PC-9 (cell line): ENCODE results near the gene LIMA1. TPM values are rescaled to one million over a fixed set of nuclear protein-coding genes. Genes with fewer than 3 reads are reported as not detected.

ENCODE experiments used
- BruUV-seq: library from RNA; stranded (reverse); fragments of 400-500 nt; replicated peaks from 2 replicates; lab custom pipeline; 2021; lab: Mats Ljungman, UMichigan
- CTCF ChIA-PET: fragments of 300-600 bp; sonication (Branson Sonifier 250); formaldehyde crosslinking; loops from one replicate; lab custom pipeline; 2022; ENCODE audit warnings: antibody characterized with exemption; lab: Charles Lee
- POLR2A ChIA-PET: fragments of 300-600 bp; sonication (Branson Sonifier 250); formaldehyde crosslinking; loops from one replicate; lab custom pipeline; 2022; ENCODE audit warnings: antibody characterized with exemption; ENCODE audit not compliant: unreplicated experiment; lab: Charles Lee
- DNase-seq, 2 experiments: peaks; one replicate each; pipeline versions ENCODE4 v3.0.0 to v3.0.0-alpha.2; 2015 to 2022; ENCODE audit warnings: mixed read lengths in 1 of 2
- H2AFZ ChIP-seq: fragments of 200-600 bp; sonication (generic); 2 replicates; pipeline ENCODE4 v1.8.1; 2017; ENCODE audit warnings: antibody characterized with exemption
- H3F3A ChIP-seq: fragments of 200-600 bp; sonication (generic); 2 replicates; pipeline ENCODE4 v1.8.1; 2017; ENCODE audit warnings: antibody characterized with exemption, mild to moderate bottlenecking, low read depth; ENCODE audit not compliant: insufficient read depth
- H3K27ac ChIP-seq: fragments of 200-600 bp; sonication (generic); 2 replicates; pipeline ENCODE4 v1.6.1; 2016; ENCODE audit warnings: mixed run types
- H3K27me3 ChIP-seq: fragments of 200-600 bp; sonication (generic); 2 replicates; pipeline ENCODE4 v1.6.1; 2016; ENCODE audit warnings: low read depth, mixed run types; ENCODE audit not compliant: insufficient read depth
- H3K36me3 ChIP-seq: fragments of 200-600 bp; sonication (generic); 2 replicates; pipeline ENCODE4 v1.6.1; 2016; ENCODE audit warnings: low read depth, mixed run types
- H3K4me1 ChIP-seq: fragments of 200-600 bp; sonication (generic); replicated peaks from 2 replicates; pipeline ENCODE4 v1.6.1; 2016; ENCODE audit warnings: mixed run types; ENCODE audit not compliant: insufficient read depth
- H3K4me2 ChIP-seq: fragments of 200-600 bp; sonication (generic); 2 replicates; pipeline ENCODE4 v1.6.1; 2017; ENCODE audit warnings: mixed run types
- H3K4me3 ChIP-seq: fragments of 200-600 bp; sonication (generic); 2 replicates; pipeline ENCODE4 v1.6.1; 2016; ENCODE audit warnings: mixed run types
- H3K79me2 ChIP-seq: fragments of 200-600 bp; sonication (generic); 2 replicates; pipeline ENCODE4 v1.6.1; 2017; ENCODE audit warnings: low read depth, mixed run types
- H3K9me2 ChIP-seq: fragments of 200-600 bp; sonication (generic); 2 replicates; pipeline ENCODE4 v1.8.1; 2017; ENCODE audit warnings: mild to moderate bottlenecking; ENCODE audit not compliant: insufficient read depth
- H3K9me3 ChIP-seq: fragments of 200-600 bp; sonication (generic); 2 replicates; pipeline ENCODE4 v1.8.1; 2016; ENCODE audit warnings: low read depth; ENCODE audit not compliant: insufficient read depth
- H4K20me1 ChIP-seq: fragments of 200-600 bp; sonication (generic); 2 replicates; pipeline ENCODE4 v1.8.1; 2017; ENCODE audit not compliant: insufficient read depth
- EZH2 ChIP-seq: fragments of 200-600 bp; sonication (generic); IDR thresholded peaks from 2 replicates; pipeline ENCODE4 v1.8.0; 2017; ENCODE audit warnings: antibody characterized with exemption, low read depth
- intact Hi-C: fragments of 100-400 bp; cut with micrococcal nuclease; formaldehyde crosslinking; loops from one replicate; pipeline ENCODE4 v1.10.0; 2022; ENCODE audit not compliant: unreplicated experiment
- total RNA-seq: library from RNA; stranded (reverse); gene quantifications from 2 replicates; pipeline ENCODE4 v1.2.3, GENCODE V29; 2021
- TF ChIP-seq, protein P1 (sequence below): fragments of 200-600 bp; sonication (generic); conservative IDR thresholded peaks from 2 replicates; pipeline ENCODE4 v1.6.1; 2017; ENCODE audit warnings: mixed run types, antibody characterized with exemption, mild to moderate bottlenecking, moderate library complexity

LIMA1 gene
- total RNA-seq, 1 experiment from 2014 or later: 98.6 TPM

DNA sequence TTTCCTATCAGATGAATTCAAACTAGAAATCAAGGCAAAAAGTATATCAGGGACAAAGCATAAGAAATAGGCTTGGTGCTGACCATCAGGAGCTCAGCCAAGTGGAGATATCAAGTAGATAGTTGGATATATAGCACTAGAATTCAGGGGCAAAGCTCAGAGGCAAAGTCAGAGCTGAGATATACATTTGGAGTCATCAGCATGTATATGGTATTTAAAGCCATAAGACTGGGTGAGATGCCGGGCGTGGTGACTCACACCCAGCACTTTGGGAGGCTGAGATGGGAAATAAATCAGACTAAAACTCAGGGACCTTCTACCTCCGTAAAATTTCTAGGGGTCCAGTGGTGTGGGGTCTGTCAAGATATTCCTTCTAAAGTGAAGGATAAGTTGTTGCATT, 38.9 kb upstream of the LIMA1 start:
- Histone ChIP-seq H3K27ac (no peak overlapping the region), H3K27me3 (no peaks in the 10 kb centered on the region), H3K36me3 (no peaks in the 10 kb centered on the region), H3K4me2 (no peak overlapping the region), H3K4me3 (no peak overlapping the region), H4K20me1 (no peaks in the 10 kb centered on the region), H3K4me1 (peaks cover 23% of the 10 kb centered on the region), H3F3A (peaks cover 19% of the 10 kb centered on the region; the same call in 1 of the 2 replicates), H3K79me2 (no peaks in the 10 kb centered on the region), H3K9me2 (no peaks in the 10 kb centered on the region), H3K9me3 (no peaks in the 10 kb centered on the region), H2AFZ (no peak overlapping the region)
- BruUV-seq: no TSS peak
- no peak for DNase-seq
- ChIA-PET CTCF (interaction anchor here (0.7 kb wide), 1 partner anchor 67 kb away, joined by 3 read pairs; no protein-coding TSS in a partner anchor), POLR2A (interaction anchor here (0.5 kb wide), 1 partner anchor 17 kb away, joined by 14 read pairs; no protein-coding TSS in a partner anchor)
- intact Hi-C loops: no loop called here
- TF ChIP-seq, protein P1, sequence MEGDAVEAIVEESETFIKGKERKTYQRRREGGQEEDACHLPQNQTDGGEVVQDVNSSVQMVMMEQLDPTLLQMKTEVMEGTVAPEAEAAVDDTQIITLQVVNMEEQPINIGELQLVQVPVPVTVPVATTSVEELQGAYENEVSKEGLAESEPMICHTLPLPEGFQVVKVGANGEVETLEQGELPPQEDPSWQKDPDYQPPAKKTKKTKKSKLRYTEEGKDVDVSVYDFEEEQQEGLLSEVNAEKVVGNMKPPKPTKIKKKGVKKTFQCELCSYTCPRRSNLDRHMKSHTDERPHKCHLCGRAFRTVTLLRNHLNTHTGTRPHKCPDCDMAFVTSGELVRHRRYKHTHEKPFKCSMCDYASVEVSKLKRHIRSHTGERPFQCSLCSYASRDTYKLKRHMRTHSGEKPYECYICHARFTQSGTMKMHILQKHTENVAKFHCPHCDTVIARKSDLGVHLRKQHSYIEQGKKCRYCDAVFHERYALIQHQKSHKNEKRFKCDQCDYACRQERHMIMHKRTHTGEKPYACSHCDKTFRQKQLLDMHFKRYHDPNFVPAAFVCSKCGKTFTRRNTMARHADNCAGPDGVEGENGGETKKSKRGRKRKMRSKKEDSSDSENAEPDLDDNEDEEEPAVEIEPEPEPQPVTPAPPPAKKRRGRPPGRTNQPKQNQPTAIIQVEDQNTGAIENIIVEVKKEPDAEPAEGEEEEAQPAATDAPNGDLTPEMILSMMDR: no peak
- no peak for TF ChIP-seq EZH2

DNA sequence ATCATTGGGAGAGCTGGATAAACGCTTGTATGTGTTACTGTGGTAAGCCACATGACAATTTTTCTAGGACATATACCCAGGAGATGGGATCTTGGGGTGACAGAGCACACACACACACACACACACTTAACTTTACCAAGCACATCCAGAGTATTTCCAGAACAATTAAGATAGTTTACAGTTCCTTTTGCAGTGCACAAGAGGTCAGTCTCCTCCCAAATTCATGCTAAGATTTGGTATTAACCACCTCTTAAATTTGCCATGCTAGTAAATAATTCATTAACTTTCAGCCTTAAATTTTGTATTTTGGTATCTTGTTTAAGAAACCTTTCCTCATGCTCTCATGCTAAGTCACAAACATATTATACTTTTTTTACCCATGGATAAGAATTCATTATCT, 33.9 kb upstream of the LIMA1 start:
- intact Hi-C loops: no loop called here

GRCh38 chr12:50315803-50316202, 32.5 kb upstream of the LIMA1 start:
- no peak overlapping the region for H3K4me2 ChIP-seq
- no peaks in the 10 kb centered on the region for H3K79me2 ChIP-seq
- BruUV-seq: no TSS peak
- ChIA-PET CTCF (interaction anchor here (0.7 kb wide), 1 partner anchor 160 kb away, joined by 3 read pairs; no protein-coding TSS in a partner anchor), POLR2A (no interaction called here)
- no peak overlapping the region for H3K27ac ChIP-seq
- H3K4me3 ChIP-seq: no peak overlapping the region
- no peaks in the 10 kb centered on the region for H3K27me3 ChIP-seq
- DNase-seq: no peak
- no peak overlapping the region for H2AFZ ChIP-seq
- no peaks in the 10 kb centered on the region for H3K36me3 ChIP-seq
- H4K20me1 ChIP-seq: no peaks in the 10 kb centered on the region
- TF ChIP-seq, protein P1: no peak
- no peak for TF ChIP-seq EZH2
- H3K9me2 ChIP-seq: no peaks in the 10 kb centered on the region
- peaks cover under 1% of the 10 kb centered on the region for H3K4me1 ChIP-seq
- no peaks in the 10 kb centered on the region; the same call in 1 of the 2 replicates for H3K9me3 ChIP-seq
- peaks cover 2% of the 10 kb centered on the region; the same call in 1 of the 2 replicates for H3F3A ChIP-seq
- intact Hi-C loops: loop anchor here (2.0 kb wide), 1 partner anchor 141 kb away; no protein-coding TSS in a partner anchor

More for the DNA sequence above, 33.9 kb upstream of the LIMA1 start:
- no peaks in the 10 kb centered on the region for H4K20me1 ChIP-seq
- DNase-seq: no peak
- no peak overlapping the region for H3K4me3 ChIP-seq
- H2AFZ ChIP-seq: no peak overlapping the region
- ChIA-PET POLR2A (no interaction called here), CTCF (interaction anchor here (0.6 kb wide), 1 partner anchor 75 kb away, joined by 6 read pairs; no protein-coding TSS in a partner anchor)
- H3K4me1 ChIP-seq: no peaks in the 10 kb centered on the region
- H3K9me2 ChIP-seq: no peaks in the 10 kb centered on the region
- no peaks in the 10 kb centered on the region for H3K79me2 ChIP-seq
- TF ChIP-seq EZH2: no peak
- TF ChIP-seq, protein P1: peak; percentile 42
- no peaks in the 10 kb centered on the region for H3K27me3 ChIP-seq
- no peak overlapping the region for H3K27ac ChIP-seq
- no peaks in the 10 kb centered on the region for H3K9me3 ChIP-seq
- H3K36me3 ChIP-seq: no peaks in the 10 kb centered on the region
- no peaks in the 10 kb centered on the region for H3F3A ChIP-seq
- BruUV-seq: no TSS peak
- H3K4me2 ChIP-seq: no peak overlapping the region
